ENCODE data around the gene NNMT.

NNMT gene

DNA sequence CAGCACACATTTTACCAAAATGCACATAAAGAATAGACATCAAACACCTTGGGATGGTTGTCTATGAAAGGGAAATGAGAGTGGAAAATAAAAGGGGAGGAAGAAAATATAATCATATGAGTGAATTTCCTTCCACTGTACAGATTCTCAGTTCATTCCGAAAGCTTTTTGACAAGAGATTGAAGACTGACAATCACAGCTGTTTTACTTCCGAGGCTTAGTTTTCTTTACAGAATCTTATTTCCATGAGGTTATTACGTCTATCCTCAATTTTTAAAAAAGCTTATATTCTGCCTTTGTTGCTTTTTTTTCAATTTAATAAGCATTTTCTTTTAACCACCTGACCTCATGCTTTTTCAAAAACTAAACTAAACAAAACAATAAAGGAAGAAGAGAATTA lies 12.8 kb upstream of the NNMT start:
- DNase-seq (ENCODE audit: low read depth in 2 of 2, low spot score in 1 of 2): no peak

- no peak for DNase-seq (ENCODE audit: low read depth in 2 of 2, low spot score in 1 of 2)
Measured at GRCh38 chr11:114284021-114284420, 12.2 kb upstream of the NNMT start.

DNA sequence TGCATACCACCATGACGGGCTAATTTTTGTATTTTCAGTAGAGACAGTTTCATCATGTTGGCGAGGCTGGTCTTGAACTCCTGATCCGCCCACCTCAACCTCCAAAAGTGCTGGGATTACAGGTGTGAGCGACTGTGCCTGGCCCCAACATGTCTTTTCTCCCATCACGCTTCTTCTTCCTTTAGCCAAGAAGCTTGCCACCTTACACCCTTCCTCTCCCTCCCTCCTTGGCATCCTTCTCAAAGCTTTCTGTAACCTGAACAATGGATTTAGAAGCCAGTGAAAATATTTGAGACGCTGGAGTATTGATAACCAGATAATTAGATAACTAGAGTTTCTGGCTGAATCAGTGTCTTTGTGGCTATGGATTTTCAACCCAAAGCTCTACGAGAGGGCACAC lies 11.3 kb upstream of the NNMT start:
- no peak for DNase-seq (ENCODE audit: low read depth in 2 of 2, low spot score in 1 of 2)

DNA sequence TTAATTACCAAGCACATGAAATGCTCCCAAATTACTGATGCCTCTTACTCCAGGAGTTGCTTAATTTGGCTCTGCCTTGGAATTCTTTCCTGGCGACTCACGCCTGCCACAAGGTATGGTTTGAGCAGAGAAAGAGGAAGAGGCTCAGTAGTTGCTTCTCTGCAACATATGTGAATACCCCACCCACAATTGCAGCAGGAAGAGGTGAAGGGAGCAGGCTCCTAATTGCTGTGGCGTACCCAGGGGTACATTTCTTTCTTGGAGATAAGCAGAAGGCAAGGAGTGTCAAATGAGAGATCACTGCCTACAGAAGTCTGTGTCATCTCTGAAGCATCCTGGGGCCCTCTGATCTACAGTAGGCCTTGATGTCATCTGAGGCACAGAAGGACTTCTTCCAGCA lies 10.6 kb upstream of the NNMT start:
- no peak for DNase-seq (ENCODE audit: low read depth in 2 of 2, low spot score in 1 of 2)

- no peak for DNase-seq (ENCODE audit: low read depth in 2 of 2, low spot score in 1 of 2)
Measured at GRCh38 chr11:114286229-114286628, 10.0 kb upstream of the NNMT start.

DNA sequence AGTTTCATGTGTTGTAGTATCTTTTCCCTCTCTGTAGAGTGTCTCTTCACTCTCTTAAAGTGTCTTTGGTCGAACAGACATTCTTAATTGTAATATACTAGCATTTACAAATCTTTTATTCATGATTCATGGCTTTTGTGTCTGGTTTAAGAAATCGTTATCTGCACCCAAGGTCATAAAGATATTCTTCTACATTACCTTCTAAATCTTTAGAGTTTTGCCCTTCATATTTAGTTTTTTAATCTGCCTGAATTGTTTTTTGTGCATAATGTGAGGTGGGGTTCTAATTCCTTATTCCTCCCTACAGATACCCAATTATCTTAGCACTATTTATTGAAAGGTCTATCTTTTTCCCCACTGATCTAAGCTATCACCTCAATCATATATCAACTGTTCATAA lies 9.0 kb upstream of the NNMT start:
- no peak for DNase-seq (ENCODE audit: low read depth in 2 of 2, low spot score in 1 of 2)

GRCh38 chr11:114288136-114288535 lies 8.1 kb upstream of the NNMT start:
- DNase-seq (ENCODE audit: low read depth in 2 of 2, low spot score in 1 of 2): no peak

GRCh38 chr11:114289779-114290178 lies 6.4 kb upstream of the NNMT start:
- DNase-seq (ENCODE audit: low read depth in 2 of 2, low spot score in 1 of 2): no peak

GRCh38 chr11:114290503-114291235 lies 5.5 kb upstream of the NNMT start:
- no peak for DNase-seq (ENCODE audit: low read depth in 2 of 2, low spot score in 1 of 2)

- DNase-seq (ENCODE audit: low read depth in 2 of 2, low spot score in 1 of 2): no peak
Measured at GRCh38 chr11:114291381-114291780, 4.8 kb upstream of the NNMT start.

DNA sequence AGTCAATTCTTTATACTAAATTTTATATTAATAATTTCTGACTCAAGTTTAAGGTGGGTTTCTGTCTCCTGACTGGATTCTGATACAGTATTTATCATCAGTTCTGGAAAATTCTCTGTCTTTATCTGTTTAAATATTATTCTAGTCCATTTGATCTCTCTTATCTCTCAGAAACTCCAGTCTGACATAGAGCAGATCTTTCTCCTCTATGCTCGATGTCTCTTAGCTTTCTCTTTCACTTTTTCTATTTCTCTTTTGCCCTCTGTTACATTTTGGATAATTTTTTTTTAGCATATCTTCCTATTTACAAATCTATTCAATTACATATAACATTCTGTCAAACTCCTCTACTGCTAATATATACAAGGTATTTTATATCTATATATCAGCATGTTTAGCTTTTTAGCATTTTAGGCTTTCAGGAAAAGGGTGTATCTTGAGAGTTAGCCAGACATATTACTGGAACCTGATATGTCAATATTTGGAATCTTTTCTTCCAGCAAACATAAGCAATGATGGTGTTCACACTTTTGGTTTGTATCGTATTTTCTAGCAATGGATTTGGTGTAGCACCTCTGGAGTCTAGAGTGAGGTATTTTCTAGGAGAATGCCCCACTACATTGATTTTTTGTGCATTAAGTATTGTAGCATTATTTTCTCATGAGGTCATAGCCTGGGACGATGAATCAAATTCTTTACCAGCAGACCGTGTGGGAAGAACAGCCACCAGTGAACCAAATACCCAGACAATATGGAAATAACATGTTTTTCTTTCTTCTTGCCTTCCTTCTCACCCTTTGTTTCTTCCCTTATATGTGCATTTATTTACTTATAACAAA lies 4.1 kb upstream of the NNMT start:
- no peak for DNase-seq (ENCODE audit: low read depth in 2 of 2, low spot score in 1 of 2)

DNA sequence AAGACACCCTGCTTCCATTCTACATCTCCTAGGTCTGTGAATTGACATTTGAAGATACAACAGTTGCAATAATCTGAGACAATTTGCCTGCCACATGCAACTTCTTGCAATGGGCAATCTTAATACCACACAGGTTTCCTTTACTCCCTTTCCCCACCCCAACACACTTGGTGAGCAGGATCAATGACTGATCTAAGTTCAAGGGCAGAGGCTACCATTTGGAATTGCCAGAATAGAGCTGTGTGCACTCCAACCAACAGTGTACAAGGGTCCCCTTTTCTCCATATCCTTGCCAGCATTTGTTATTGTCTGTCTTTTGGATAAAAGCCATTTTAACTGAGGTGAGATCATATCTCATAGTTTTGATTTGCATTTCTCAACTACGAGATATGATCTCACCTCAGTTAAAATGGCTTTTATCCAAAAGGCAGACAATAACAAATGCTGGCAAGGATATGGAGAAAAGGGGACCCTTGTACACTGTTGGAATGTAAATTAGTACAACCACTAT lies 2.9 kb upstream of the NNMT start:
- no peak for DNase-seq (ENCODE audit: low read depth in 2 of 2, low spot score in 1 of 2)

DNA sequence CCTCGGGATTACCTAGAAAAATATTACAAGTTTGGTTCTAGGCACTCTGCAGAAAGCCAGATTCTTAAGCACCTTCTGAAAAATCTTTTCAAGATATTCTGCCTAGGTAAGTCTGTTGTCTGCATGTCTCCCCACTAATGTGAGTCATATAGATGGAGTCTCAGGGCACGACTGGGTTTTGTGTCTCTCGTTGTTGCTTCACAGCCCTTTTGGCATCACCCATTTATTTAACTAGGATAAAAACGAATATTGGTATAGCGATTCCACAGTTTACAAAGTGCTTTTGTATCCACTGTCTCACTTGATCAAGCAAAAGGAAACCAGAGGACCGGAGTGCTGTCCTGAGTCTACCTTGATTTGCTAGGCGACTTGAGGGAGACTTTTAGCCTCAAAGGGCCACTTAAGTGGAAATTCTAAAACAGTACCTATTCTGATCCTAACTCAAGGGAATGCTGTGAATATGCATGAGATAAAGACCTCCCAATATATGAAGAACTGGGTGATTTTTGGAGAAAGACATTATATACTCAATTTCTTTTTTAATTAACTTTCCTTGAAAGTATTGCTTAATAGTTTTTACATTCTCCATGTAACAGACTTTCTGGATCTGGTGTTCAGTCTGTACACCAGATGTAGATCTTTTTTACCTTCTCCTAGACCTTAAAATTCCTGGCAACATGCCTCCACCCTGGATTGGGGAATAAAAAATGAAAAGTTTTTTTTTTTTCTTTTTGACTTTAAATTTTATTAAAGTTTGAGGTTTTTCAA lies 590 bp downstream of the NNMT start:
- no peak for DNase-seq (ENCODE audit: low read depth in 2 of 2, low spot score in 1 of 2)

GRCh38 chr11:114297806-114298709 lies 1.9 kb downstream of the NNMT start:
- DNase-seq (ENCODE audit: low read depth in 2 of 2, low spot score in 1 of 2): no peak

GRCh38 chr11:114298710-114299109 lies 2.5 kb downstream of the NNMT start:
- no peak for DNase-seq (ENCODE audit: low read depth in 2 of 2, low spot score in 1 of 2)

DNA sequence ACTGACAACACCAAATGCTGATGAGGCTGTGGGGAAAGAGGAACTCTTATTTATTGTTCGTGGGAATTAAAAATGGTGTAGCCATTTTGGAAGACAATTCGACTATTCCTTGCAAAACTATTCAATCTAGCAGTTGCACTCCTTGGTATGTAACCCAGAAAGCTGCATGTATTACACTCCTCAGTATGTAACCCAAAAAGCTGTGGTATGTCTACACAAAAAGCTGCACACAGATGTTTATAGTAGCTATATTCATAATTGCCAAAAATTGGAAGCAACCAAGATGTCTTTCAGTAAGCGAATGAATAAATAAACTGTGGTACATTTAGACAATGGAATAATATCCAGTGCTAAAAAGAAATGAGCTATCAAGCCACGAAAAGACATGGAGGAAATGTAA lies 4.9 kb downstream of the NNMT start:
- no peak for DNase-seq (ENCODE audit: low read depth in 2 of 2, low spot score in 1 of 2)

DNA sequence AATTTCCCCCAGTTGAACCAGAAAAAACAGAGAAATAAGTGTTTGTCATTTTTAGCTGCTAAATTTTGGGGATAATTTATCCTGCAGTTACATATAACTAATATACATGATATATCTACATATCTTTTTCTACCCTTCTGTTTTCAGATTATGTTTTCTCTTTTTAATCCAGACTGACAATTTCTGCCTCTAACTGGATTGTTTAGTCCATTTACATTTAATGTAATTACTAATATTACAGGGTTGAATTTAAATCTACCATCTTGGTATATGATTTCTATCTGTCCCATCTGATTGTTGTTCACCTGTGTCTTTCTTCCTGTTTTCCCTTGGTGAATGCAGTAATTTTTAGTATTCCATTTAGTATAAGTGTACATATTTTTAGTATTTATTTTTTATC lies 5.7 kb downstream of the NNMT start:
- no peak for DNase-seq (ENCODE audit: low read depth in 2 of 2, low spot score in 1 of 2)

- DNase-seq (ENCODE audit: low read depth in 2 of 2, low spot score in 1 of 2): no peak
Measured at GRCh38 chr11:114302663-114303062, 6.5 kb downstream of the NNMT start.

DNA sequence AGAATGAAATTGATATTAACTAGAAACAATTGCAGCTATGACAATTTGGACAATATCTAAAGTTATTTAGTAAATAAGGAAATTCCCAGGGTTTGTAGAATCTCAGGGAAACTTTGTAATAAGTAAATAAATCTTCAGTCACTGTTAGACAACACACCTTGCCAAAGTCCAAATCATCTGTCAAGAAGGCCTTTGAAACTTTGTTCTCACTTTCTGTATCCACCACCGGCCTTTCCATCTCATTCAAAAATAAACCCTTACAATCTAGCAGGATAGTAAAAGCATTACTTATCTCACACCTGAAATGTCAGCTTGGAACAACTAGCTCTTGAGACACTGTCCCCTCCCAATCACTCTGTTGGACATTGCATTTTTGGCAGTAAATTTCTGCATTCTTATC lies 7.9 kb downstream of the NNMT start:
- no peak for DNase-seq (ENCODE audit: low read depth in 2 of 2, low spot score in 1 of 2)

DNA sequence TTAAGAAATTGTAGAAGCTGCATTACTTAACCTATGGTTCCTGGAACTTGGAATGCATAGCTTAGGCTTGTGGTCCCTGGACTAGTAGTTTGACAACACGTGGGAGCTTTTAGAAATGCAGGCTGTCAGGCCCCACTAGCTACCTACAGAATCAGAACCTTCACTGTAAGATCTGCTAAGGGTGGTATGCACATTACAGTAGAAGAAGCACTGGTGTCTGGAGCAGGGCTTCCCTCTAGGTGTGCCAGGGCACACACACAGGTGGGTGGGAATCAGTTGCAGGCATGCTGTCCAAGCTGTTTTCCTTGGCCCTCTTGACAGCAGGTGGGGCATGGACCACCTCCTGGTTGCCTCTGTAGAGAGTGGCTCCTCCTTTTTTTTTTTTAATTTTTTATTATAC lies 8.8 kb downstream of the NNMT start:
- DNase-seq (ENCODE audit: low read depth in 2 of 2, low spot score in 1 of 2): no peak
